ENCODE data around the gene SETDB1.

- TF ChIP-seq POLR2A (IDR thresholded peaks at IDR 0.05; ENCODE audit: low read depth, low read length) (no peak), POLR2AphosphoS5 (IDR thresholded peaks at IDR 0.05; ENCODE audit: low read depth, low read length) (no peak), TAF1 (IDR thresholded peaks at IDR 0.05; ENCODE audit: low read depth, low read length) (no peak)
Observed at GRCh38 chr1:150928286-150928685, 2.1 kb downstream of the SETDB1 start.

All from GM12891 (cell line).